BE2C (cell line): ENCODE data around the gene SNUPN.

ENCODE experiments used
- DNase-seq: peaks from one replicate; pipeline ENCODE4 v3.0.0-alpha.2; 2020
- H3K27me3 ChIP-seq: fragments of 250-450 bp; sonication (Bioruptor Pico); 2 replicates; pipeline ENCODE4 v1.5.1; 2020; ENCODE audit warnings: mild to moderate bottlenecking
- H3K36me3 ChIP-seq: fragments of 250-450 bp; sonication (Bioruptor Pico); 2 replicates; pipeline ENCODE4 v1.5.1; 2020; ENCODE audit warnings: mild to moderate bottlenecking
- H3K4me1 ChIP-seq: fragments of 250-450 bp; sonication (Bioruptor Pico); 2 replicates; pipeline ENCODE4 v1.5.1; 2020
- H3K4me3 ChIP-seq: 2 replicates; pipeline ENCODE4 v1.5.1; 2011; ENCODE audit warnings: low read depth, low read length
- H3K9me3 ChIP-seq: fragments of 250-450 bp; sonication (Bioruptor Pico); 2 replicates; pipeline ENCODE4 v1.5.1; 2020
- TF ChIP-seq, protein P1 (sequence below): IDR thresholded peaks from 2 replicates; pipeline ENCODE4 v1.5.1; 2012; ENCODE audit warnings: mild to moderate bottlenecking, low read depth, low read length

Gene SNUPN

DNA sequence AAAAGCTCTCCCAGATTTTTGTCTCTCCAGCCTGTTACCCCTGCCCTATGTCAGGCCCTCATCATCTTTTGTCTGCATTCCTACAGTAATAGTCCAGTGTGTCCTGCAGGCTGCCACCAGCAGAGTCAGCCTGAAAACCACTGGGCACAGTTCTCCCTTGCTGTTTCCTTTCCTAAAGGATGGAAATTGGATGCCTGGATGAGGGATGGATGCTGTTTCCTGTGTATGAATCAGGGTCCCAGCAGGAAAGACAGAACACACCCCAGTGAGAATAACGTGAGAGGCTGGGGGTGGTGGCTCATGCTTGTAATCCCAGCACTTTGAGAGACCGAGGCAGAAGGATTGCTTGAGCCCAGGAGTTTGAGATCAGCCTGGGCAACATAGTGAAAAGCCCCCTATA lies 18.9 kb upstream of the SNUPN start:
- DNase-seq, result no peak
- Histone ChIP-seq H3K4me1 (no peaks in the 10 kb centered on the region; the same call in 1 of the 2 replicates), H3K4me3 (no peak overlapping the region), H3K36me3 (no peaks in the 10 kb centered on the region), H3K27me3 (no peaks in the 10 kb centered on the region), H3K9me3 (no peaks in the 10 kb centered on the region)
- TF ChIP-seq, protein P1, sequence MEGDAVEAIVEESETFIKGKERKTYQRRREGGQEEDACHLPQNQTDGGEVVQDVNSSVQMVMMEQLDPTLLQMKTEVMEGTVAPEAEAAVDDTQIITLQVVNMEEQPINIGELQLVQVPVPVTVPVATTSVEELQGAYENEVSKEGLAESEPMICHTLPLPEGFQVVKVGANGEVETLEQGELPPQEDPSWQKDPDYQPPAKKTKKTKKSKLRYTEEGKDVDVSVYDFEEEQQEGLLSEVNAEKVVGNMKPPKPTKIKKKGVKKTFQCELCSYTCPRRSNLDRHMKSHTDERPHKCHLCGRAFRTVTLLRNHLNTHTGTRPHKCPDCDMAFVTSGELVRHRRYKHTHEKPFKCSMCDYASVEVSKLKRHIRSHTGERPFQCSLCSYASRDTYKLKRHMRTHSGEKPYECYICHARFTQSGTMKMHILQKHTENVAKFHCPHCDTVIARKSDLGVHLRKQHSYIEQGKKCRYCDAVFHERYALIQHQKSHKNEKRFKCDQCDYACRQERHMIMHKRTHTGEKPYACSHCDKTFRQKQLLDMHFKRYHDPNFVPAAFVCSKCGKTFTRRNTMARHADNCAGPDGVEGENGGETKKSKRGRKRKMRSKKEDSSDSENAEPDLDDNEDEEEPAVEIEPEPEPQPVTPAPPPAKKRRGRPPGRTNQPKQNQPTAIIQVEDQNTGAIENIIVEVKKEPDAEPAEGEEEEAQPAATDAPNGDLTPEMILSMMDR, result no peak

DNA sequence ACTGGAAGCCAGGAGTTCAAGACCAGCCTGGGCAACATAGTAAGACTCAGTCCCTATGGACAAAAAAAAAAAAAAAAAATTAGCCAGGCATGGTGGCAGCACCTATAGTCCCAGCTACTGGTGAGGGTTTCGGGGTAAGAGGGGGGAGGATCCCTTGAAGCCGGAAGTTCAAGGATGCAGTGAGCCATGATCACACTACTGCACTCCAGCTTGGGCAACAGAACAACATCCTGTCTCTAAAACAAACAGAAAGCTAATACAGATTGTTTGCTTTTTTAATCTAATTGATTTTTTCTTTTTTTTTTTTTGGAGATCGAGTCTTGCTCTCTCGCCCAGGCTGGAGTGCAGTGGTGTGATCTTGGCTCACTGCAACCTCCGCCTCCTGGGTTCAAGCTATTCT lies 16.1 kb upstream of the SNUPN start:
- no peak overlapping the region for H3K4me3 ChIP-seq

GRCh38 chr15:75641179-75641503 lies 15.6 kb upstream of the SNUPN start:
- H3K27me3 ChIP-seq, result no peaks in the 10 kb centered on the region
- no peaks in the 10 kb centered on the region; the same call in 1 of the 2 replicates for H3K36me3 ChIP-seq
- no peaks in the 10 kb centered on the region for H3K9me3 ChIP-seq
- DNase-seq, result no peak
- TF ChIP-seq, protein P1, result no peak
- peak overlapping the region; percentile 100; the same call in 1 of the 2 replicates for H3K4me3 ChIP-seq
- H3K4me1 ChIP-seq, result no peaks in the 10 kb centered on the region; the same call in 1 of the 2 replicates

More for the DNA sequence above, 16.1 kb upstream of the SNUPN start:
- Histone ChIP-seq H3K4me1 (no peaks in the 10 kb centered on the region; the same call in 1 of the 2 replicates), H3K9me3 (no peaks in the 10 kb centered on the region), H3K27me3 (no peaks in the 10 kb centered on the region), H3K36me3 (no peaks in the 10 kb centered on the region; the same call in 1 of the 2 replicates)
- DNase-seq, result no peak
- TF ChIP-seq, protein P1, result no peak

DNA sequence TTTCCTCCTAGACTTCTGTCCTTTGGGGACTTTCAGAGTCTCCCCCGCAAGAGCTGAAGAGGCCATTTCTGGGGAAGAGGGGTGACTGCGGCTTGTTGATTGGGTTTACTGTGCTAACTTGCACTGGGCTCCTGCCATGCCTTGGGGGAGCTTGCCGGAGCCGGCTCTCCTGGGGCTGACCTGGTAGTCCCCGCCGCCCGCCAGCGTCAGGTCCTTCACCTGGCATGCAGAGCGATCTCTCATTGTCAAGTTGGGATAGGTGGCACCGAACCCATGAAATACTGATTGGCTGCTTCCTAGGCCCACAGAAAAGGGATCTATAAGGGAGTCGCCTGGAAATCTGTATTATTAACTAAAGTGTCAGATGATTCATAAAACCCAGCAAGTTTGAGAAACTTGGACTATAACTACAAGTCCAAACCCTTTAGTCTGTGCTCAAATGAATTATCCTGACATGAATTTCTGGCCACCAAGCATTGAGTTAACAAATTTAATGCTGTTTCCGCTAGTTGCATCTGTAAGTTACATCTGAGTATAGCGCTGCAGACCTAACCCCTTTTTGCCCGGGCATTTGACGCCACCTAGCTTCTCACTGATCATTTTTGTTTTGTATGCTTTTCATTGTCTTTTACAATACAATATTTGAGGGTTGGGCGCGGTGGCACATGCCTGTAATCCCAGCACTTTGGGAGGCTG lies 15.1 kb upstream of the SNUPN start:
- H3K36me3 ChIP-seq, result no peaks in the 10 kb centered on the region; the same call in 1 of the 2 replicates
- H3K27me3 ChIP-seq, result no peaks in the 10 kb centered on the region
- DNase-seq, result peak; percentile 61
- TF ChIP-seq, protein P1, result peak; percentile 57
- no peaks in the 10 kb centered on the region; the same call in 1 of the 2 replicates for H3K4me1 ChIP-seq
- H3K4me3 ChIP-seq, result peak overlapping the region; percentile 100
- H3K9me3 ChIP-seq, result no peaks in the 10 kb centered on the region

DNA sequence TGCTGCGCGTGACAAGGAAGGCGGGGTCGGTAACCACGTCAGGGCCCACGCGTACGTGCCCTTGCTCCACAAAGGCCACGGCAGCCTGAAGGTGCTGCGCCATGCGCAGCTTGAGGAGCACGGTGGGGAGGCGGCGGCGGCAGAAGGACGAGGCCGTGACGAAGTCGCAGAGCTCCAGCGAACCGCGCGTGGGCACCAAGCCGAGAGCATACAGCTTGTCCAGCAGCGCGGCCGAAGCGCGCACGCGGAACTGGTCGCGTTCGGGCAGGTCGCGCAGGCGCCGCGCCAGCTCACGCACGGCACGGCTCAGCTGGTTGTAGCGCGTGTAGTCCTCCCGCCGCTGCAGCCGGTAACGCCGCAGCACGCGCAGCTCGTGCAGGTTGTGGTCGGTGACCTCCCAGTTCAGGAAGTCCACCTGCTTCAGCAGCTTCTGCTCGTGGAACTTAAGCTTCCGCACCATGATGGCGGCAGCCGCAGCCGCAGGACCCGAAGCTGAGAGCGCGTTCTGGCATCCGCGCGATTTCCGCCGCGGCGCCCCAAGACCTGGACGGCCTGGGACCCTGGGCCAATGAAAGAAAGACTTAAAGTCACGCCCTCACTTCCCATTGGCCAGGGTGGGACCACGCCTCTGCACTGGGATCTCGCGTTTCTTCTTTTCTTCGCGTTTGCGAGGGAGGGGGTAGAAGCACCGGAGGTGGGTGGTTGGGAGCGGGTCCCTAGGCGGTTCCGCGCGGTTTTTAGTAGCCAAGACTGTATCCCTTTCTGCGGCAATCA lies 14.4 kb upstream of the SNUPN start, which contains the start of gene IMP3:
Gene IMP3, minus strand, starts transcription at position 516 of the 774 bp plus-strand sequence. Its CDS starts 56 bp downstream, at position 460.
- Histone ChIP-seq H3K9me3 (no peaks in the 10 kb centered on the region), H3K4me1 (no peaks in the 10 kb centered on the region; the same call in 1 of the 2 replicates), H3K36me3 (no peaks in the 10 kb centered on the region; the same call in 1 of the 2 replicates), H3K27me3 (no peaks in the 10 kb centered on the region), H3K4me3 (peak within 1 kb of the TSS; percentile 100)
- TF ChIP-seq, protein P1, result no peak
- peak; percentile 95 for DNase-seq
